Mucosa of descending colon (tissue), 3 donors: ENCODE measurements around the gene GTSE1. TPM values are rescaled to one million over a fixed set of nuclear protein-coding genes. Genes with fewer than 3 reads are reported as not detected.
A peak's percentile ranks its signal among the peaks of the same experiment; 100 is the strongest.

ENCODE experiments used
- ATAC-seq: fragments of 200-7000 bp; cut with Tn5 transposase; one replicate; pipeline ENCODE4 v1.9.1; 2020; ENCODE audit warnings: mild to moderate bottlenecking, moderate library complexity
- DNase-seq, 3 donors: peaks; one replicate each; pipeline ENCODE4 v3.0.0-alpha.2; 2020
- H3K36me3 ChIP-seq: fragments of 200-600 bp; one replicate; pipeline ENCODE4 v1.8.0; 2021; ENCODE audit warnings: low read depth, mild to moderate bottlenecking
- H3K4me1 ChIP-seq: fragments of 200-600 bp; one replicate; pipeline ENCODE4 v1.8.0; 2021; ENCODE audit warnings: low read depth, mild to moderate bottlenecking
- H3K4me3 ChIP-seq: fragments of 200-600 bp; one replicate; pipeline ENCODE4 v1.8.0; 2021; ENCODE audit warnings: mild to moderate bottlenecking
- H3K9me3 ChIP-seq: fragments of 200-600 bp; one replicate; pipeline ENCODE4 v1.8.0; 2021; ENCODE audit warnings: mild to moderate bottlenecking
- intact Hi-C, 2 donors: fragments of 100-400 bp; cut with DNase I in 1 of 2; cut with micrococcal nuclease in 1 of 2; formaldehyde crosslinking; loops; one replicate each; pipeline versions ENCODE4 v1.11.0 to v1.11.1; 2022; cut with DNase I, micrococcal nuclease
- total RNA-seq, 3 donors: library from RNA; stranded (reverse); fragmentation: NEBNext Ultra II Directional in 2 of 3; extraction: Animal tissue kit (Norgen Biotek cat#: 25700) in 2 of 3; gene quantifications; one replicate each; pipeline versions ENCODE4 v1.2.1 to v1.2.4, GENCODE V29; 2021 to 2023
- TF ChIP-seq, protein P1 (sequence below): fragments of 200-600 bp; IDR thresholded peaks from one replicate; pipeline ENCODE4 v1.8.0; 2022; ENCODE audit warnings: antibody characterized with exemption, mild to moderate bottlenecking
- donor health status: DM: no; HTN: no; CAD: no; lungs with moderate emphysema.
- donor health status: DM: no; HTN: no; CAD: no.
- donor health status: DM: no; HTN: yes; CAD: no.

The GTSE1 gene
- total RNA-seq, 3 donors from 2014 or later = 1.6 to 10.9 (median 3.6) TPM

DNA sequence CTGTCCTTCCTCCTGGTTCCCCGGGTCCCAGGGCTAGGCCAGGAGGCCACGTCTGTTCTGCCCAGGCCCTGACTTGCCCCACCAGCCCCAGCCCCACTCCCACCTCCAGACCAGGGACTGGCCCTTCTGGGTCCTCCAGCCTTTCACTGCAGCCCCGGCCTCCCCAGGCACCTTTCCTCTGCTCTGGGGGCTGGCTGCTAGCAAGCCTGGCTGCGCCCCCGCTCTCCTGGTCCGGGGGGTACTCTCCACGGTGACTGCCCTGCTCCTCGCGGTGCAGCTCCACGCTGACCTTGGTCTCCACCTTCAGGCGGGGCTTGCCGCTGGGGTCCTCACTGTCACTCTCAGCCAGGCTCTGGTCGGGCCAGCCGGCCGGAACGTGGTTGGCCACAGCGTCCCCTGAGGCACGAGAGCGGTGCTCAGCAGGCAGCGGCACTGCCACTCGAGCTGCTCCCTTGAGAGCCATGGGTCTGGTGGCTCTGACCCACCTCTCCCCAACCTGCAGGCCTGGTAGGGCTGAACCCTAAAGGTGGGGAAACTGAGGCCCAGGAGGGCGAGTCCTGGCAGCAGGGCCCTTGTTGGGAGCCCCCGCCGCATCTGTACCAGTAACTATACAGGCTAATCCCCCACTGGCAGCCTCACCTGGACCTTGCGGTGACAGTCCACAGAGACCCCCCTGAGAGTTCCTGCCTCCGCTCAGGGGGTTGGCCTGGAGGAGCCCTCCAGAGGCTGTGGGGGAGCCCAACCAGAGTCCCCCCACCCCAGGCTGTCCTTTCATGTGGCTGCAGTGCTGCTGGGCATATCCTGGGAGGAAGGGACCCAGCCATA is 67.9 kb downstream of the GTSE1 start:
- Histone ChIP-seq H3K4me3 (no peak overlapping the region), H3K36me3 (no peaks in the 10 kb centered on the region), H3K9me3 (no peaks in the 10 kb centered on the region), H3K4me1 (no peaks in the 10 kb centered on the region)
- no peak for ATAC-seq
- intact Hi-C loops = loop anchor here in 1 of 2 donors (5.0 kb wide), 1 partner anchor 178 kb away; no protein-coding TSS in a partner anchor
- peak in 1 of 3 donors; percentile 21 for DNase-seq
- TF ChIP-seq, protein P1, sequence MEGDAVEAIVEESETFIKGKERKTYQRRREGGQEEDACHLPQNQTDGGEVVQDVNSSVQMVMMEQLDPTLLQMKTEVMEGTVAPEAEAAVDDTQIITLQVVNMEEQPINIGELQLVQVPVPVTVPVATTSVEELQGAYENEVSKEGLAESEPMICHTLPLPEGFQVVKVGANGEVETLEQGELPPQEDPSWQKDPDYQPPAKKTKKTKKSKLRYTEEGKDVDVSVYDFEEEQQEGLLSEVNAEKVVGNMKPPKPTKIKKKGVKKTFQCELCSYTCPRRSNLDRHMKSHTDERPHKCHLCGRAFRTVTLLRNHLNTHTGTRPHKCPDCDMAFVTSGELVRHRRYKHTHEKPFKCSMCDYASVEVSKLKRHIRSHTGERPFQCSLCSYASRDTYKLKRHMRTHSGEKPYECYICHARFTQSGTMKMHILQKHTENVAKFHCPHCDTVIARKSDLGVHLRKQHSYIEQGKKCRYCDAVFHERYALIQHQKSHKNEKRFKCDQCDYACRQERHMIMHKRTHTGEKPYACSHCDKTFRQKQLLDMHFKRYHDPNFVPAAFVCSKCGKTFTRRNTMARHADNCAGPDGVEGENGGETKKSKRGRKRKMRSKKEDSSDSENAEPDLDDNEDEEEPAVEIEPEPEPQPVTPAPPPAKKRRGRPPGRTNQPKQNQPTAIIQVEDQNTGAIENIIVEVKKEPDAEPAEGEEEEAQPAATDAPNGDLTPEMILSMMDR = no peak

DNA sequence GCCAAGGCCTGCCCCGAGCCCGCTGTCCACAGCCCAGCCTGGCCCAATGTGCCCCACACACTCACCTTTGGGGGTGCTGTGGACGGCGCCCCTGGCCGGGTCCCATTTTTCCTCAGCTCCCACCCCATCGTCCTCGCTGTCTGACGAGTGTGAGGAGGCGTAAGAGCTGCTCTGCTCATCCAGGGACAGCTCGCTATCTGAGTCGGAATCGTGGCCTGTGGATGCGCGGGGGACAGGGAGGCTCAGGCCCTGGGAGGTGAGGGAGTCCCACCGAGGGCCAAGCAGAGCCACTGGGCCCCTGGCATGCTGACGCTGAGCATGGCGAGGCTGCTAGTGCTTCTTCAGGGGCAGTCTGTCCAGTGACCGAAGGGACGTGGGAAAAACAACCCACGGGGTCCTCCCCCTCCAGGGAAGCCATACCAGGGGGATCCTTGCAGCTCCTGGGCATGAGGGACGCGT is 68.5 kb downstream of the GTSE1 start:
- TF ChIP-seq, protein P1 = no peak
- Histone ChIP-seq H3K4me1 (peaks cover 4% of the 10 kb centered on the region), H3K9me3 (no peaks in the 10 kb centered on the region), H3K4me3 (no peak overlapping the region), H3K36me3 (no peaks in the 10 kb centered on the region)
- peak in 1 of 3 donors; percentile 19 for DNase-seq
- intact Hi-C loops = loop anchor here in 1 of 2 donors (5.0 kb wide), 1 partner anchor 177 kb away; no protein-coding TSS in a partner anchor
- no peak for ATAC-seq

DNA sequence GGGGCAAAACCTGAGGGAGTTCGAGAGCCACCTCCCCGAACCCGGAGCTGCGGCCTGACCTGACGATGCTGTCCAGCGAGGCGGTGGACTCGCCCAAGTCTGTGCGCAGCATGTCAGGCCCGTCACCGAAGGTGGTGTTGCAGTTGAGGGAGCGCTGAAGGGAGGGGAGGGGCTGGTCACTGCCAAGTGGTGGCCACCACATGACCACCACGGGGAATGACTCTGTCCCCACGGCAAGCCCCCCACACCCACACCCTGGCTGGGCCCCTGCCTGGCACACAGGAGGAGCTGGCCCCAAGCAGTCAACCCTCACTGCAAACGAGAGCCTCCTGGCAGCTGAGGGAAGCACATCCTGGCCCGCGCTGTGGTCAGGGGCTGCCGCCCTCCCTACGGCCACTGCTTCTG is 69.7 kb downstream of the GTSE1 start:
- H3K4me3 ChIP-seq = no peak overlapping the region
- TF ChIP-seq, protein P1 = no peak
- H3K4me1 ChIP-seq = peaks cover 8% of the 10 kb centered on the region
- no peak for ATAC-seq
- no peaks in the 10 kb centered on the region for H3K9me3 ChIP-seq
- intact Hi-C loops = loop anchor here in 1 of 2 donors (5.0 kb wide), 1 partner anchor 176 kb away; no protein-coding TSS in a partner anchor
- H3K36me3 ChIP-seq = no peaks in the 10 kb centered on the region
- DNase-seq = no peak

DNA sequence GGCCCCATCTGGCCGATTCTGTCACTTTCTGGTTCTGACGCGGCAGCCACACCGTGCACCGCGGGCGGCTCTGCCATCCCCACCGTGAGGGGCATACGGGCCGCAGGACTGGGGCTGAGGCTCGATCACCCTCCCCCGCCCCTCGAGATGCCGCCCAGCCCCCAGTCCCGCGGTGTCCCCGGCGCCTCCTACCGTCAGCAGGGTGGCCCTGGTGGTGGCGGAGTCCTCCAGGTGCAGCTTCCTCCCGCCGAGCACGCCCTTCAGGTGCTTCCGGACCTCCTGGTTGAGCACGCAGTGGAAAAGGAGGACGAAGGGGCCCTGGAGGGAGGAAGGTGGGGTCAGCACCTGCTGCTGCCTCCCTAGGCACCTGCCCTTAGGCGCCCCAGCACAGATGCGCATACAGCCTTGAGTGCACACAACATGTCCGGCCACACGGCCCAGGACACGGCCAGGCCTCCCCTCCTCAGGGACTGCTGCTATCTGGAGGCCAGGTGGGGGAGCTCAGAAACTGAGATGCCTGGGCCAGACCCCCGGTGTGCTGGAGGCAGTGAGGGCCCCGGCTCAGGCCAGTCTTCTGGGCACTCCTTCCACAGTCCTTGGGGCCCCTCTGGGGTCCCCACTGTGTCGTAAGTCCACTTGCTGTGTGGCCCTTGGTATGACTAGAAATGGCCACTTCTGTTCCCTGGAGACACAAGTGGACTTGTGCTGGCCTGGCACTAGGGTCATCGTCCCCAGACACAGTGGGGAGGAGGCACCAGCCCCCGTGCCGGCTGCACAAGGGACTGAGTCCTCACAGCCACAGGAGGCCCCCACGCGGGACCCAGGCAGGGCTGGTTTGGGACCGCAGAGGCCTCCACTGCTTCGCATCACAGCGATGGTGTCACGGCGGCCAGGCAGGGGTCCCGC is 70.4 kb downstream of the GTSE1 start:
- H3K36me3 ChIP-seq = no peaks in the 10 kb centered on the region
- peaks cover 8% of the 10 kb centered on the region for H3K4me1 ChIP-seq
- H3K4me3 ChIP-seq = no peak overlapping the region
- ATAC-seq (no peak), DNase-seq (peak in 2 of 3 donors; percentile 10 to 59)
- TF ChIP-seq, protein P1 = no peak
- intact Hi-C loops = loop anchor here in 1 of 2 donors (5.0 kb wide), 1 partner anchor 175 kb away; no protein-coding TSS in a partner anchor
- no peaks in the 10 kb centered on the region for H3K9me3 ChIP-seq

DNA sequence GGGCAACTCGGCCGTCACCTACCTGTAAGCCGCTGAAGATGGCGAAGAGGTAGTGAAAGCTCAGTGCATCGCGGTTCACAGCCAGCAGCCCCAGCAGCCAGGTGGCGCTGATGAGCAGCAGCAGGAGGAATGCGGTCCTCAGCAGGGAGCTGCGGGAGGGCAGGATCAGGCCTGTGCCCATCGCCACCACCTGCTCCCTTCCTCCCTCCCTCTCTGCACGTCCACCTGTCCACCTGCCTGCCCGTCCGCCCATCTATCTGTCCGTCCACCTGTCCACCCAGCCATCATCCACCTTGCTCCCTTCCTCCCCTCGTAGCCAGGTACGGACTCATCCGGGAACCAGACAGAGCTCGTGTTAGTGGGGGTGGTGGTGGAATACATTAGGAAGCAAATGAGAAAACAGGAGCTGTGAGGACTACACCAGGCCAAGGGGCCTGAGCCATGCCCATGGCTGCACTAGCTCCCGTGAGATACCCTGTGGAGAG is 71.1 kb downstream of the GTSE1 start:
- intact Hi-C loops = loop anchor here in 1 of 2 donors (5.0 kb wide), 1 partner anchor 175 kb away; no protein-coding TSS in a partner anchor
- peak; percentile 74 to 91 (median 90) for DNase-seq
- H3K4me3 ChIP-seq = no peak overlapping the region
- H3K36me3 ChIP-seq = no peaks in the 10 kb centered on the region
- no peaks in the 10 kb centered on the region for H3K9me3 ChIP-seq
- H3K4me1 ChIP-seq = peaks cover 8% of the 10 kb centered on the region
- ATAC-seq = peak; percentile 82
- TF ChIP-seq, protein P1 = peak; percentile 90
